ENCODE measurements around the gene TGM4.

TGM4 gene

DNA sequence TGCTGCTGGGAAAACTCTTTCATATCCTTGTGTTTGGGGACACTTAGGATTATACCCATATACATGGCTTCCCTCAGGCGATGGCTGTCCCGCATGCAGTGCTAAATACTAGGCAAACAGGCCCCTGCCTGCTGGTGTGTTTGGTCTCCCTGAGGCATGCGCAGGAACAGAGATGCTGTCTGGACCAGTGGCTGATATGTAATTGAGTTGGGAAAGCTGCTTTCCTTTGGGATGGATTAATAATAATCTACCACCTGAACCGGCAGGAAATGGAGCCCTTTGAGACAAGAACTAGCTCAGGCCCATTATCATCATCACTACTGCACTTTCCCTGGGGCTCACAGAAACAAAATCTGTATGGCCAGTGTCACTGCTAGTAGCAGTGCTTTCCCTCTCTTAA is 83.6 kb downstream of the TGM4 start:
- DNase-seq = no peak

GRCh38 chr3:44958386-44958785 is 84.0 kb downstream of the TGM4 start:
- DNase-seq = no peak

DNA sequence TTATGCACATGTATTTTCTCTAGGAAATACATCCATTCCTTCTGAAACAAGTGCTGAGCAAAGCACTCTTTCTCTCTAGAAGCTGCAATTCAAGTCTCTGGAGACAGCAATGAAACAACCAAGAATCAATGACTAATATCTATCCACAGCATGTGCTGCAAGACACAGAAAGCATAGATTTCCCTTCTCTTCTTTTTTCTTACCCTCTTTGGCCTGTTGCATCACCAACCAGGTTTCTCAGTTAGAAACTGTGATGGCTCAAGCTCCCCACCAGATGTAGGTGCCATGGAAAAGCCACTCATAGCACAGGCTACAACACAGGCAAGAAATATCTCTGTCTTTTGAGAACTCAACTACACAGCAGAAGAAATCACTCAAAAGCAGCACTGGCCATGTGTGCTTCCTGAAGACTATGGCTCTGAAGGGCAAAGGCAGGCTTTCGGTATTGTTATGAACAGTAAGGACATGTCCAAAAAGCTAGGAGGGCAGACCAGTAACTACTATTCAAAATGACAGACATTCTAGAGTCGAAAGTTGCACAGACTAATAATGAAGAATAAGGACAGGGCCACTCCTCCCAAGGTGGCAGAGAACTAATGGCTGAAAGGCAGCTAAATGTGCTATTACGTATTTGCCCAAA is 86.1 kb downstream of the TGM4 start:
- DNase-seq = no peak

- no peak for DNase-seq
These were observed 87.5 kb downstream of the TGM4 start for GRCh38 chr3:44961888-44962287.

- no peak for DNase-seq
These were observed 88.4 kb downstream of the TGM4 start for GRCh38 chr3:44962621-44963393.

GRCh38 chr3:44963571-44964325 is 89.3 kb downstream of the TGM4 start:
- DNase-seq = no peak

Measured in T-helper 2 cell (primary cell).